ACC112 (cell line): ENCODE results near the gene MCUB.
"Not testable (repeated sequence)": the region's sequence is repeated elsewhere in the genome, so short reads cannot be mapped to it uniquely, and the experiment has no call there.

Source experiments
- H2AFZ ChIP-seq: fragments of 200-600 bp; sonication (generic); one replicate; pipeline ENCODE4 v1.6.0; 2017; ENCODE audit warnings: antibody characterized with exemption, low read length; ENCODE audit not compliant: unreplicated experiment
- H3K27ac ChIP-seq: fragments of 200-600 bp; sonication (generic); 2 replicates; pipeline ENCODE4 v1.5.1; 2014; ENCODE audit warnings: low read depth, mild to moderate bottlenecking, antibody characterized with exemption, low read length, moderate library complexity
- H3K27me3 ChIP-seq: fragments of 200-600 bp; sonication (generic); 2 replicates; pipeline ENCODE4 v1.6.1; 2014; ENCODE audit warnings: mild to moderate bottlenecking, antibody characterized with exemption, low read length, moderate library complexity, mixed read lengths; ENCODE audit not compliant: insufficient read depth
- H3K36me3 ChIP-seq: fragments of 200-600 bp; sonication (generic); 2 replicates; pipeline ENCODE4 v1.6.1; 2016; ENCODE audit warnings: mild to moderate bottlenecking, antibody characterized with exemption, low read length, moderate library complexity, mixed read lengths; ENCODE audit not compliant: insufficient read depth
- H3K4me1 ChIP-seq: fragments of 200-600 bp; sonication (generic); one replicate; pipeline ENCODE4 v1.6.1; 2016; ENCODE audit warnings: low read length, mixed read lengths; ENCODE audit not compliant: insufficient read depth, unreplicated experiment, control insufficient read depth
- H3K4me3 ChIP-seq: fragments of 200-600 bp; sonication (generic); 2 replicates; pipeline ENCODE4 v1.5.1; 2014; ENCODE audit warnings: mild to moderate bottlenecking, low read depth, low read length
- H3K79me2 ChIP-seq: fragments of 200-600 bp; sonication (generic); one replicate; pipeline ENCODE4 v1.6.0; 2016; ENCODE audit warnings: low read length; ENCODE audit not compliant: control insufficient read depth, unreplicated experiment, insufficient read depth

The MCUB gene

DNA sequence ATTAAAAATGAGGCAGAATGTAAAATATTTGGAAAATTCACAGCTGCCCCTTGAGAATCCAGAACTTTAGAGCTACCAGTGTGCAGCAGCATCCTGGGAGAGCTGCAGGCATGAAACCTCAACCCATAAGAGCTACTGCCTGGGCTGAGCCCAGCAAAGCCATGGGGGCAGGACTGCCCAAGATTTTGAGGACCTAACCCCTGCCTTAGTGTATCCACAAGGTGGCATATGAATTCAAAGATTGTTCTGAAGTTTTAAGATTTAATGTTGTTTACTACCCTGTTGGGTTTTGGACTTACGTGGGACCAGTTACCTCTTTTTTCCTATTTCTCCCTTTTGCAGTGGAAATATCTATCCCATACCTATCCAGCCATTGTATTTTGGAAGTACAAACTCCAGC lies 116.8 kb downstream of the MCUB start:
- no peak overlapping the region for H3K4me3 ChIP-seq
- no peaks in the 10 kb centered on the region for H3K36me3 ChIP-seq

DNA sequence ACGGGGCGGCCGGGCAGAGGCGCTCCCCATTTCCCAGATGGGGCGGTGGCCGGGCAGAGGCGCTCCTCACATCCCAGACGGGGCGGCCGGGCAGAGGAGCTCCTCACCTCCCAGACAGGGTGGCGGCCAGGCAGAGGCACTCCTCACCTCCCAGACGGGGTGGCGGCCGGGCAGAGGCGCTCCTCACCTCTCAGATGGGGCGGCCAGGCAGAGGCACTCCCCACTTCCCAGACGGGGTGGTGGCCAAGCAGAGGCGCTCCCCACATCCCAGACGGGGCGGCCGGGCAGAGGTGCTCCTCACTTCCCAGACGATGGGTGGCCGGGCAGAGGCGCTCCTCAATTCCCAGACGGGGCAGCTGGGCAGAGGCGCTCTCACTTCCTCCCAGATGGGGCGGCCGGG lies 118.4 kb downstream of the MCUB start:
- H3K79me2 ChIP-seq, H3K27ac ChIP-seq, H3K4me1 ChIP-seq, H3K27me3 ChIP-seq, H2AFZ ChIP-seq, H3K4me3 ChIP-seq, H3K36me3 ChIP-seq: not testable (repeated sequence)

More for the DNA sequence above, 116.8 kb downstream of the MCUB start:
- no peak overlapping the region for H3K27ac ChIP-seq
- no peaks in the 10 kb centered on the region for H3K27me3 ChIP-seq
- H3K4me1 ChIP-seq, result no peaks in the 10 kb centered on the region
- H2AFZ ChIP-seq, result no peak overlapping the region
- no peaks in the 10 kb centered on the region for H3K79me2 ChIP-seq

GRCh38 chr4:109678925-109679324 lies 118.9 kb downstream of the MCUB start:
- not testable (repeated sequence) for H3K4me3 ChIP-seq, H3K79me2 ChIP-seq, H3K27ac ChIP-seq, H3K36me3 ChIP-seq, H3K4me1 ChIP-seq, H2AFZ ChIP-seq, H3K27me3 ChIP-seq

DNA sequence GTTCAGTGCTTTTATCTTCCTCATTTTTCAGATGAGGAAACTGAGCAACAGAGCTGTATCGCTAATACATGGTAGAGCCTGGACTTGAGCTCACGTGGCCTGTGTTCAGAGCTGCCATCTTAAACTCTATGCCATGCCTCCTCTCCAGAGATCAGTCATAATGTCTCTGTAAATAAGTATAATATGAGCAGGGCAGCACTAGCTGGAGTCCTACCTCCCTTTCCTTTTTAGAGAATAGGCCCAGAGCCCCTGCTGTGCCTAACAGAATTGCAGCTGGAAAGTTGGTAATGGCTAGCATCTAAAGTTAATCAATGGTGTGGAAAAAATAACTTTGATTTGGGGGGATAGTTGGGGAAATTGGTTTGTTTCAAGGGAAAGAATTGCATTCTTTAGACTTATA lies 122.8 kb downstream of the MCUB start:
- H3K36me3 ChIP-seq, result no peaks in the 10 kb centered on the region

DNA sequence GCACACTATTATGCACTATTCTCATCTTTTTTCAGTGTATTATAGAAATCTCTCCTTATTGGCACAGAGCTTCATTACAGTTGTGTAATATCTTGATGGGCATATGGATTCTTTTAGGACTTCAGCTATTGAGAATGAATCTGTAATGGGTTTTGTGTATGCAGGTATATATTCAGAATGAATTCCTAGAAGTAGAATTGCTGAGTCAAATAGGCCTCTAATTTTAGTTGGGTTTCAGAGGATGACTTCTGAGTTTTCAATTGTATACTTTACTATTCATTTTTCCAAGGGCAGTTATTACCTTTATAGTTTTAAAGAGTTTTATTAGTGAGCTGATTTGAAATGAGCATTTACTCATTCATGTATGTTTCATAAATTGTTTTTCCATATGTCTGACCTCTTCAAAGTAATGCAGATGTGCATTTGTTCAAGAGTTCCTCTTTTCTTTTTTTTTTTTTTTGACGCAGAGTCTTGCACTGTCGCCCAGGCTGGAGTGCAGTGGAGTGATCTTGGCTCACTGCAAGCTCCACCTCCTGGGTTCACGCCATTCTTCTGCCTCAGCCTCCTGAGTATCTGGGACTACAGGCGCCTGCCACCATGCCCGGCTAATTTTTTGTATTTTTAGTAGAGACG lies 123.7 kb downstream of the MCUB start:
- H3K79me2 ChIP-seq, result no peaks in the 10 kb centered on the region
- no peaks in the 10 kb centered on the region for H3K4me1 ChIP-seq
- H2AFZ ChIP-seq, result no peak overlapping the region
- no peaks in the 10 kb centered on the region for H3K36me3 ChIP-seq
- H3K27ac ChIP-seq, result no peak overlapping the region
- H3K27me3 ChIP-seq, result no peaks in the 10 kb centered on the region
- no peak overlapping the region for H3K4me3 ChIP-seq

More for the DNA sequence above, 122.8 kb downstream of the MCUB start:
- Histone ChIP-seq H3K4me3 (no peak overlapping the region), H3K4me1 (no peaks in the 10 kb centered on the region), H3K27ac (no peak overlapping the region), H3K79me2 (no peaks in the 10 kb centered on the region), H3K27me3 (no peaks in the 10 kb centered on the region), H2AFZ (no peak overlapping the region)

- no peak overlapping the region for H2AFZ ChIP-seq
- 0 out of 2 replicates have a peak, but pooled peaks cover 3% of the 10 kb centered on the region for H3K36me3 ChIP-seq
- no peaks in the 10 kb centered on the region for H3K79me2 ChIP-seq
- H3K4me1 ChIP-seq, result no peaks in the 10 kb centered on the region
- no peaks in the 10 kb centered on the region for H3K27me3 ChIP-seq
- no peak overlapping the region for H3K27ac ChIP-seq
- no peak overlapping the region for H3K4me3 ChIP-seq
These were observed 124.7 kb downstream of the MCUB start for GRCh38 chr4:109684727-109685126.

GRCh38 chr4:109690690-109691410 lies 130.8 kb downstream of the MCUB start:
- Histone ChIP-seq H3K27ac (no peak overlapping the region), H3K27me3 (no peaks in the 10 kb centered on the region), H3K36me3 (peaks cover 14% of the 10 kb centered on the region), H3K4me3 (no peak overlapping the region), H3K4me1 (no peaks in the 10 kb centered on the region), H2AFZ (no peak overlapping the region), H3K79me2 (no peaks in the 10 kb centered on the region)

DNA sequence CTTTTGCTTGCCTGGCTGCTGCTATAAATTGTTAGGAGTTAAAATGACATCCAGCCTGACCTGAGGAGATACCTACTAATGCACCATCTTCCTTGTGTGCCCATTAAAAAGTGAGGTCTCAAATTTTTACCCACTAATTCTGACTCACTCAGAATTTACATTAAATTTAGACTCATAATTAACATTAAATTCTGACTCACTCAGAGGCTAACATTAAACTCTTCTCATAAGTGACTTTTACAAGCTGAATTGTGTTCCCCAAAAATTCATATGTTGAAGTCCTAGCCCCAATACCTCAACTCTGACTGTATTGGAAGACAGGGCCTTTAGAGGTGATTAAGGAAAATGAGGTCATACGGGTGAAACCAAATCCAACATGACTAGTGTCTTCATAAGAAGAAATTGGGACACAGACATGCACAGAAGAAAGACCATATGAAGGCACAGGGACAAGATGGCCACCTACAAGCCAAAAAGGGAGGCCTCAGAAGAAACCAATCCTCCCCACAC lies 131.4 kb downstream of the MCUB start:
- no peaks in the 10 kb centered on the region for H3K27me3 ChIP-seq
- no peaks in the 10 kb centered on the region for H3K79me2 ChIP-seq
- peaks cover 18% of the 10 kb centered on the region for H3K36me3 ChIP-seq
- no peak overlapping the region for H2AFZ ChIP-seq
- no peaks in the 10 kb centered on the region for H3K4me1 ChIP-seq
- no peak overlapping the region for H3K27ac ChIP-seq
- H3K4me3 ChIP-seq, result no peak overlapping the region

DNA sequence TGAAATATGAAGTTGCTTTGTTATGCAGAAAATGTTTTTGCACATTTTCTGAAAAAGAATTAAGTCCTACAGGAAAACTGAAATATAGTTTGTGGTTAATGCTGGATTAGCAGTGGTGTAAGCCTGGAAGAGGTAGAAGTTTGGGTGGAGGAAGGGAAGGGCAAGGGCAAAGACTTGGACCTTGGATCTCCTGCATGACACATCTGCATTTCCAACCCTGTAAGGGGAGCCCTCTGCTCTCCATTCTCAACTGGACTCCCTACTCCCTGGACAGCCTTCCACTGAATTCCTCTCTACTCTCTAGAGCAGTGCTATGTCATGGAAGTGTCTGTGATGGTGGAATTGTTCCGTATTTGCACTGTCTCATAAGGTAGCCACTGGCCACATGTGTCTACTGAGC lies 138.6 kb downstream of the MCUB start:
- H3K4me3 ChIP-seq, result no peak overlapping the region

GRCh38 chr4:109699553-109700225 lies 139.6 kb downstream of the MCUB start:
- Histone ChIP-seq H2AFZ (no peak overlapping the region), H3K79me2 (peaks cover 19% of the 10 kb centered on the region), H3K27ac (no peak overlapping the region), H3K27me3 (no peaks in the 10 kb centered on the region), H3K4me1 (peaks cover 7% of the 10 kb centered on the region), H3K36me3 (peaks cover 11% of the 10 kb centered on the region; the same call in 1 of the 2 replicates), H3K4me3 (no peak overlapping the region)

More for the DNA sequence above, 138.6 kb downstream of the MCUB start:
- H2AFZ ChIP-seq, result no peak overlapping the region
- H3K79me2 ChIP-seq, result peaks cover 19% of the 10 kb centered on the region
- H3K27ac ChIP-seq, result no peak overlapping the region
- peaks cover 7% of the 10 kb centered on the region for H3K4me1 ChIP-seq
- peaks cover 16% of the 10 kb centered on the region for H3K36me3 ChIP-seq
- no peaks in the 10 kb centered on the region for H3K27me3 ChIP-seq
